ENCODE results near the gene TASOR2.

DNA sequence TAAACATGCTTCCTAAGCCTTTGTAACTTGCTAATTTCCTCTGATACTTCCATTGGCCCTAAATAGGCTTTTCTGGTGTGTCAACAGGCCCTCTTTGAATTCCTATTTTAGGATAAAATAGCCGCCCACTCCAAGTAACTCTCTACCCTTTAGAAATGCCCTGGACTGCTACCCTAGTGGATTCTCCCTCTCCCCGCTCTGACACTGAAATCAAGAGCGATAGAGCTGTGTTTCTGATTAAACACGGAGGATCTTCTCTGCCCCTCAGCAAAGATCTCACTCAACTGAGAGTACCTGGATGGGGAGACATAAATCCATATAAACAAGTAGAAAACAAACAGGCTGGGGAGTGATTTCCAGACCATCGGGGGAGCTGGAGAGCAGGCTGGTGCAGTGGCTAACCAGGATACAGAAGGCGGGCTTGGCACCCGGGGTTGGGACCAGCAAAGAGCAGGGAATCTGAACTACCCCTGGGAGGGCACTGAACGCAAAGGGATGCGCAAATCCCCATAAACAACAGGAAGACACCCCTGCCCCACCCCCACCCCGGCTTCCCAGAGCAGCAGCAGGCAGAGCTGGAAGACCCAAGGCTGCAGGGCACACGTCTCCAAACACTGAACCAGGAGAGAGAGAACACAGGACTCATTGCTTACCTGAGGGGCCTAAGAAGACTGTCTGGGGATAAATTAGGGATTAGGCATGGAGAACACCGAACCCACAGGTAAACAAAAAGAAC, 20.8 kb upstream of the TASOR2 start:
- TF ChIP-seq POLR2A (IDR thresholded peaks at IDR 0.05; ENCODE audit: low read depth, low read length) = no peak
- TF ChIP-seq, protein P1, sequence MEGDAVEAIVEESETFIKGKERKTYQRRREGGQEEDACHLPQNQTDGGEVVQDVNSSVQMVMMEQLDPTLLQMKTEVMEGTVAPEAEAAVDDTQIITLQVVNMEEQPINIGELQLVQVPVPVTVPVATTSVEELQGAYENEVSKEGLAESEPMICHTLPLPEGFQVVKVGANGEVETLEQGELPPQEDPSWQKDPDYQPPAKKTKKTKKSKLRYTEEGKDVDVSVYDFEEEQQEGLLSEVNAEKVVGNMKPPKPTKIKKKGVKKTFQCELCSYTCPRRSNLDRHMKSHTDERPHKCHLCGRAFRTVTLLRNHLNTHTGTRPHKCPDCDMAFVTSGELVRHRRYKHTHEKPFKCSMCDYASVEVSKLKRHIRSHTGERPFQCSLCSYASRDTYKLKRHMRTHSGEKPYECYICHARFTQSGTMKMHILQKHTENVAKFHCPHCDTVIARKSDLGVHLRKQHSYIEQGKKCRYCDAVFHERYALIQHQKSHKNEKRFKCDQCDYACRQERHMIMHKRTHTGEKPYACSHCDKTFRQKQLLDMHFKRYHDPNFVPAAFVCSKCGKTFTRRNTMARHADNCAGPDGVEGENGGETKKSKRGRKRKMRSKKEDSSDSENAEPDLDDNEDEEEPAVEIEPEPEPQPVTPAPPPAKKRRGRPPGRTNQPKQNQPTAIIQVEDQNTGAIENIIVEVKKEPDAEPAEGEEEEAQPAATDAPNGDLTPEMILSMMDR (conservative IDR thresholded peaks at IDR 0.05; ENCODE audit: low read depth, low read length) = no peak
- no peak for TF ChIP-seq CEBPB (IDR thresholded peaks at IDR 0.05; ENCODE audit: low read depth, low read length)
- no peak for TF ChIP-seq RAD21 (IDR thresholded peaks at IDR 0.05; ENCODE audit: low read length)
- TF ChIP-seq CHD1 (IDR thresholded peaks at IDR 0.05; ENCODE audit: low read depth, low read length) = no peak
- TF ChIP-seq, protein P2, sequence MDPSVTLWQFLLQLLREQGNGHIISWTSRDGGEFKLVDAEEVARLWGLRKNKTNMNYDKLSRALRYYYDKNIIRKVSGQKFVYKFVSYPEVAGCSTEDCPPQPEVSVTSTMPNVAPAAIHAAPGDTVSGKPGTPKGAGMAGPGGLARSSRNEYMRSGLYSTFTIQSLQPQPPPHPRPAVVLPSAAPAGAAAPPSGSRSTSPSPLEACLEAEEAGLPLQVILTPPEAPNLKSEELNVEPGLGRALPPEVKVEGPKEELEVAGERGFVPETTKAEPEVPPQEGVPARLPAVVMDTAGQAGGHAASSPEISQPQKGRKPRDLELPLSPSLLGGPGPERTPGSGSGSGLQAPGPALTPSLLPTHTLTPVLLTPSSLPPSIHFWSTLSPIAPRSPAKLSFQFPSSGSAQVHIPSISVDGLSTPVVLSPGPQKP (IDR thresholded peaks at IDR 0.05; ENCODE audit: borderline replicate concordance, low read depth, low read length) = no peak
- no peak for TF ChIP-seq NFE2L2 (IDR thresholded peaks at IDR 0.05; ENCODE audit: low read depth, low read length)
- TF ChIP-seq RCOR1 (IDR thresholded peaks at IDR 0.05; ENCODE audit: insufficient replicate concordance, low read length) = no peak
- no peak for TF ChIP-seq SMC3 (IDR thresholded peaks at IDR 0.05; ENCODE audit: low read depth, low read length)
- TF ChIP-seq MAZ (IDR thresholded peaks at IDR 0.05; ENCODE audit: borderline replicate concordance, low read depth, low read length) = no peak
- TF ChIP-seq, protein P3, sequence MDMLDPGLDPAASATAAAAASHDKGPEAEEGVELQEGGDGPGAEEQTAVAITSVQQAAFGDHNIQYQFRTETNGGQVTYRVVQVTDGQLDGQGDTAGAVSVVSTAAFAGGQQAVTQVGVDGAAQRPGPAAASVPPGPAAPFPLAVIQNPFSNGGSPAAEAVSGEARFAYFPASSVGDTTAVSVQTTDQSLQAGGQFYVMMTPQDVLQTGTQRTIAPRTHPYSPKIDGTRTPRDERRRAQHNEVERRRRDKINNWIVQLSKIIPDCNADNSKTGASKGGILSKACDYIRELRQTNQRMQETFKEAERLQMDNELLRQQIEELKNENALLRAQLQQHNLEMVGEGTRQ (IDR thresholded peaks at IDR 0.05; ENCODE audit: low read depth, low read length) = no peak
- no peak for TF ChIP-seq RFX5 (IDR thresholded peaks at IDR 0.05; ENCODE audit: low read depth, low read length)
- TF ChIP-seq FOS (IDR thresholded peaks at IDR 0.05; ENCODE audit: low read depth, low read length) = no peak
- no peak for TF ChIP-seq MAFK (IDR thresholded peaks at IDR 0.05; ENCODE audit: low read depth, low read length)
